Measurements from ENCODE around the gene C1orf232. TPM values are rescaled to one million over a fixed set of nuclear protein-coding genes. Genes with fewer than 3 reads are reported as not detected.

Gene C1orf232
- total and polyA plus RNA-seq, 2 of the 4 experiments (the other 2 are of a cell fraction) = not detected

GRCh38 chr1:26191739-26192138 is 23.0 kb upstream of the C1orf232 start:
- CTCF ChIA-PET = no interaction called here
- POLR2A ChIA-PET (ENCODE audit: unreplicated experiment) = no interaction called here
- no peak for ATAC-seq (ENCODE audit: low read depth)
- Histone ChIP-seq H3K18ac (ENCODE audit: low read depth, low read length) (no peak overlapping the region), H3K56ac (ENCODE audit: extremely low read depth, insufficient read depth, low read length) (no peak overlapping the region), H3K14ac (replicated peaks; ENCODE audit: low read depth, low read length) (no peak overlapping the region), H4K5ac (ENCODE audit: low read depth, low read length) (no peak overlapping the region), H3K4ac (ENCODE audit: low read depth, low read length) (no peak overlapping the region), H2BK5ac (ENCODE audit: low read depth, low read length, poor library complexity, severe bottlenecking) (no peak overlapping the region), H3K4me1 (ENCODE audit: control insufficient read depth, insufficient read depth, low read length) (no peaks in the 10 kb centered on the region), H2AFZ (replicated peaks; ENCODE audit: low read length, poor library complexity) (no peak overlapping the region), H3K27ac (ENCODE audit: insufficient read depth, low read length) (no peak overlapping the region), H3K9me1 (ENCODE audit: insufficient read depth, low read length) (no peaks in the 10 kb centered on the region), H2AK5ac (ENCODE audit: low read depth, low read length) (no peak overlapping the region), H4K8ac (ENCODE audit: low read depth in 2 of 2, low read length in 2 of 2) (no peak overlapping the region), H3K27me3 (ENCODE audit: control insufficient read depth, insufficient read depth, low read length) (peaks cover 18% of the 10 kb centered on the region), H4K91ac (ENCODE audit: insufficient read depth, low read depth, low read length) (no peak overlapping the region), H2BK120ac (ENCODE audit: low read depth, low read length) (no peak overlapping the region), H3K23ac (ENCODE audit: low read depth, low read length) (no peak overlapping the region), H3K4me3 (ENCODE audit: insufficient read depth, low read depth, low read length) (no peak overlapping the region), H3K4me2 (ENCODE audit: low read depth, low read length) (no peak overlapping the region), H4K20me1 (ENCODE audit: insufficient read depth, low read length) (no peaks in the 10 kb centered on the region), H2BK15ac (ENCODE audit: low read depth, low read length) (no peak overlapping the region), H2BK20ac (ENCODE audit: low read depth, low read length) (no peak overlapping the region), H3K9ac (ENCODE audit: low read depth, low read length) (no peak overlapping the region), H2AK9ac (replicated peaks; ENCODE audit: low read depth, low read length, poor library complexity) (no peak overlapping the region), H3K79me1 (ENCODE audit: low read depth in 1 of 2, low read length in 2 of 2) (no peaks in the 10 kb centered on the region), H3K9me3 (ENCODE audit: control insufficient read depth, insufficient read depth, low read length) (no peaks in the 10 kb centered on the region), H3K36me3 (ENCODE audit: control insufficient read depth, insufficient read depth, low read length) (no peaks in the 10 kb centered on the region)
- intact Hi-C loops (cut with micrococcal nuclease) (no loop called here), in situ Hi-C loops (cut with MboI; ENCODE audit: low sequenced_read_pairs) (no loop called here), dilution Hi-C loops (cut with HindIII; ENCODE audit: low sequenced_read_pairs, unreplicated experiment) (no loop called here)
- 0% methylated on average over 1 of the region's 3 CpGs; no CpG with 5 or more reads in 1 of the 2 experiments for WGBS, 2 experiments (ENCODE audit: extremely low coverage in 2 of 2, insufficient read length in 1 of 2)
- no TSS peak for BruUV-seq (replicated peaks)
- TF ChIP-seq MAFK (IDR thresholded peaks at IDR 0.05; ENCODE audit: low read depth, low read length) (no peak), ELK1 (IDR thresholded peaks at IDR 0.05; ENCODE audit: borderline replicate concordance, low read depth, low read length) (no peak), MAZ (IDR thresholded peaks at IDR 0.05; ENCODE audit: borderline replicate concordance, low read depth, low read length) (no peak), NFE2L2 (IDR thresholded peaks at IDR 0.05; ENCODE audit: low read depth, low read length) (no peak), FOS (IDR thresholded peaks at IDR 0.05; ENCODE audit: low read depth, low read length) (no peak), POLR2A (IDR thresholded peaks at IDR 0.05; ENCODE audit: low read depth, low read length) (no peak), MXI1 (IDR thresholded peaks at IDR 0.05; ENCODE audit: borderline replicate concordance, low read depth, low read length) (no peak)
- TF ChIP-seq, protein P1, sequence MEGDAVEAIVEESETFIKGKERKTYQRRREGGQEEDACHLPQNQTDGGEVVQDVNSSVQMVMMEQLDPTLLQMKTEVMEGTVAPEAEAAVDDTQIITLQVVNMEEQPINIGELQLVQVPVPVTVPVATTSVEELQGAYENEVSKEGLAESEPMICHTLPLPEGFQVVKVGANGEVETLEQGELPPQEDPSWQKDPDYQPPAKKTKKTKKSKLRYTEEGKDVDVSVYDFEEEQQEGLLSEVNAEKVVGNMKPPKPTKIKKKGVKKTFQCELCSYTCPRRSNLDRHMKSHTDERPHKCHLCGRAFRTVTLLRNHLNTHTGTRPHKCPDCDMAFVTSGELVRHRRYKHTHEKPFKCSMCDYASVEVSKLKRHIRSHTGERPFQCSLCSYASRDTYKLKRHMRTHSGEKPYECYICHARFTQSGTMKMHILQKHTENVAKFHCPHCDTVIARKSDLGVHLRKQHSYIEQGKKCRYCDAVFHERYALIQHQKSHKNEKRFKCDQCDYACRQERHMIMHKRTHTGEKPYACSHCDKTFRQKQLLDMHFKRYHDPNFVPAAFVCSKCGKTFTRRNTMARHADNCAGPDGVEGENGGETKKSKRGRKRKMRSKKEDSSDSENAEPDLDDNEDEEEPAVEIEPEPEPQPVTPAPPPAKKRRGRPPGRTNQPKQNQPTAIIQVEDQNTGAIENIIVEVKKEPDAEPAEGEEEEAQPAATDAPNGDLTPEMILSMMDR (conservative IDR thresholded peaks at IDR 0.05; ENCODE audit: low read depth, low read length) = no peak
- TF ChIP-seq, protein P2, sequence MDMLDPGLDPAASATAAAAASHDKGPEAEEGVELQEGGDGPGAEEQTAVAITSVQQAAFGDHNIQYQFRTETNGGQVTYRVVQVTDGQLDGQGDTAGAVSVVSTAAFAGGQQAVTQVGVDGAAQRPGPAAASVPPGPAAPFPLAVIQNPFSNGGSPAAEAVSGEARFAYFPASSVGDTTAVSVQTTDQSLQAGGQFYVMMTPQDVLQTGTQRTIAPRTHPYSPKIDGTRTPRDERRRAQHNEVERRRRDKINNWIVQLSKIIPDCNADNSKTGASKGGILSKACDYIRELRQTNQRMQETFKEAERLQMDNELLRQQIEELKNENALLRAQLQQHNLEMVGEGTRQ (IDR thresholded peaks at IDR 0.05; ENCODE audit: low read depth, low read length) = no peak
- DNase-seq = no peak

All from IMR-90 (cell line).